Fibroblast of the aortic adventitia (primary cell): Measurements from ENCODE around the gene NXF2. TPM values are rescaled to one million over a fixed set of nuclear protein-coding genes. Genes with fewer than 3 reads are reported as not detected.
"Not testable (repeated sequence)": the region's sequence is repeated elsewhere in the genome, so short reads cannot be mapped to it uniquely, and the experiment has no call there.

Experiments
- DNase-seq: peaks from one replicate; pipeline ENCODE4 v3.0.0-alpha.2; 2010; ENCODE audit warnings: low read depth
- H3K4me3 ChIP-seq: 2 replicates; pipeline ENCODE4 v1.5.1; 2011; ENCODE audit warnings: low read depth, mild to moderate bottlenecking, control low read depth, low read length, moderate library complexity
- CTCF ChIP-seq: IDR thresholded peaks from 2 replicates; pipeline ENCODE4 v1.5.1; 2011; ENCODE audit warnings: mild to moderate bottlenecking, low read length, control low read depth, inconsistent platforms; ENCODE audit not compliant: insufficient read depth
- total RNA-seq: library from RNA; depleted of rRNA; stranded (reverse); fragments of >200 nt; gene quantifications from 2 replicates; pipeline ENCODE4 v1.2.3, GENCODE V29; 2012; ENCODE audit warnings: low replicate concordance

Gene NXF2
- not detected in 2 replicates for total RNA-seq

- not testable (repeated sequence) for H3K4me3 ChIP-seq, DNase-seq
Measured at GRCh38 chrX:102246893-102247292, at the start of gene NXF2. Gene NXF2 (plus strand): TSS chrX:102247167. CDS start chrX:102307079, 59,912 bp downstream.

- H3K4me3 ChIP-seq, DNase-seq: not testable (repeated sequence)
Measured at GRCh38 chrX:102207940-102208339, 39.0 kb upstream of the NXF2 start.

GRCh38 chrX:102214986-102215385, 32.0 kb upstream of the NXF2 start, which contains the start of gene TCP11X1:
Gene TCP11X1 (plus strand): TSS chrX:102215301.
- not testable (repeated sequence) for DNase-seq, H3K4me3 ChIP-seq

GRCh38 chrX:102216497-102216896, 30.5 kb upstream of the NXF2 start:
- DNase-seq, H3K4me3 ChIP-seq: not testable (repeated sequence)

GRCh38 chrX:102235678-102236077, 11.3 kb upstream of the NXF2 start:
- DNase-seq, H3K4me3 ChIP-seq: not testable (repeated sequence)

- H3K4me3 ChIP-seq = not testable (repeated sequence)
Measured at GRCh38 chrX:102240265-102240664, 6.7 kb upstream of the NXF2 start.

GRCh38 chrX:102272231-102272630, 25.3 kb downstream of the NXF2 start:
- not testable (repeated sequence) for DNase-seq, H3K4me3 ChIP-seq

More at GRCh38 chrX:102240265-102240664, 6.7 kb upstream of the NXF2 start:
- not testable (repeated sequence) for DNase-seq

GRCh38 chrX:102338162-102338561, 91.2 kb downstream of the NXF2 start:
- no peak for DNase-seq
- no peak overlapping the region for H3K4me3 ChIP-seq
- TF ChIP-seq CTCF = no peak

- DNase-seq = no peak
- H3K4me3 ChIP-seq = no peak overlapping the region
- no peak for TF ChIP-seq CTCF
Measured at GRCh38 chrX:102339312-102340298, 92.6 kb downstream of the NXF2 start.

GRCh38 chrX:102341867-102342266, 94.9 kb downstream of the NXF2 start:
- H3K4me3 ChIP-seq = no peak overlapping the region
- TF ChIP-seq CTCF = peak; percentile 49
- DNase-seq = no peak

GRCh38 chrX:102345916-102346315, 98.9 kb downstream of the NXF2 start:
- peak; percentile 83 for TF ChIP-seq CTCF
- DNase-seq = peak; percentile 55

More at GRCh38 chrX:102345916-102346315, 98.9 kb downstream of the NXF2 start:
- no peak overlapping the region for H3K4me3 ChIP-seq
